ENCODE measurements around the gene POP4. TPM values are rescaled to one million over a fixed set of nuclear protein-coding genes. Genes with fewer than 3 reads are reported as not detected.
"Not testable (repeated sequence)": the region's sequence is repeated elsewhere in the genome, so short reads cannot be mapped to it uniquely, and the experiment has no call there.

The POP4 gene
- polyA plus RNA-seq, 4 donors, result 53.3 to 72.5 (median 61.8) TPM

GRCh38 chr19:29610574-29611271 lies 4.6 kb downstream of the POP4 start:
- DNase-seq (ENCODE audit: low read depth in 4 of 4, low spot score in 3 of 4), result peak in 1 of 4 donors; percentile 60

- DNase-seq (ENCODE audit: low read depth in 4 of 4, low spot score in 3 of 4), result no peak
Measured at GRCh38 chr19:29612121-29612520, 6.0 kb downstream of the POP4 start.

GRCh38 chr19:29612801-29613595 lies 6.9 kb downstream of the POP4 start:
- DNase-seq (ENCODE audit: low read depth in 4 of 4, low spot score in 3 of 4), result no peak

- DNase-seq (ENCODE audit: low read depth in 4 of 4, low spot score in 3 of 4), result no peak
Measured at GRCh38 chr19:29614046-29614445, 8.0 kb downstream of the POP4 start.

- DNase-seq (ENCODE audit: low read depth in 4 of 4, low spot score in 3 of 4), result no peak
Measured at GRCh38 chr19:29614780-29615179, 8.7 kb downstream of the POP4 start.

GRCh38 chr19:29615891-29616425 lies 9.9 kb downstream of the POP4 start:
- DNase-seq (ENCODE audit: low read depth in 4 of 4, low spot score in 3 of 4), result no peak

GRCh38 chr19:29616541-29616940 lies 10.5 kb downstream of the POP4 start:
- DNase-seq (ENCODE audit: low read depth in 4 of 4, low spot score in 3 of 4), result no peak

- DNase-seq (ENCODE audit: low read depth in 4 of 4, low spot score in 3 of 4), result no peak
Measured at GRCh38 chr19:29617366-29618266, 11.5 kb downstream of the POP4 start.

GRCh38 chr19:29618434-29618833 lies 12.4 kb downstream of the POP4 start:
- DNase-seq (ENCODE audit: low read depth in 4 of 4, low spot score in 3 of 4), result no peak

- no peak for DNase-seq (ENCODE audit: low read depth in 4 of 4, low spot score in 3 of 4)
Measured at GRCh38 chr19:29618871-29619270, 12.8 kb downstream of the POP4 start.

- DNase-seq (ENCODE audit: low read depth in 4 of 4, low spot score in 3 of 4), result no peak
Measured at GRCh38 chr19:29620931-29621351, 14.9 kb downstream of the POP4 start.

GRCh38 chr19:29622166-29623070 lies 16.3 kb downstream of the POP4 start:
- DNase-seq (ENCODE audit: low read depth in 4 of 4, low spot score in 3 of 4), result no peak

GRCh38 chr19:29623726-29624488 lies 17.8 kb downstream of the POP4 start:
- no peak for DNase-seq (ENCODE audit: low read depth in 4 of 4, low spot score in 3 of 4)

GRCh38 chr19:29624489-29625185 lies 18.6 kb downstream of the POP4 start:
- no peak for DNase-seq (ENCODE audit: low read depth in 4 of 4, low spot score in 3 of 4)

GRCh38 chr19:29625186-29625651 lies 19.1 kb downstream of the POP4 start:
- DNase-seq (ENCODE audit: low read depth in 4 of 4, low spot score in 3 of 4), result no peak

GRCh38 chr19:29626386-29626785 lies 20.3 kb downstream of the POP4 start:
- DNase-seq (ENCODE audit: low read depth in 4 of 4, low spot score in 3 of 4), result no peak

GRCh38 chr19:29626832-29627231 lies 20.7 kb downstream of the POP4 start:
- DNase-seq (ENCODE audit: low read depth in 4 of 4, low spot score in 3 of 4), result not testable (repeated sequence)

- no peak for DNase-seq (ENCODE audit: low read depth in 4 of 4, low spot score in 3 of 4)
Measured at GRCh38 chr19:29628661-29629385, 22.7 kb downstream of the POP4 start.

All from left renal pelvis (tissue), 4 donors.